NOMO-1 treated with dmso at 0.1 percent for 144 hours (cell line): ENCODE data around the gene ZFP92.

Experiments
- DNase-seq: peaks from one replicate; lab custom pipeline; 2025; ENCODE audit not compliant: unreplicated experiment; lab: John Stamatoyannopoulos, UW

Gene ZFP92, protein sequence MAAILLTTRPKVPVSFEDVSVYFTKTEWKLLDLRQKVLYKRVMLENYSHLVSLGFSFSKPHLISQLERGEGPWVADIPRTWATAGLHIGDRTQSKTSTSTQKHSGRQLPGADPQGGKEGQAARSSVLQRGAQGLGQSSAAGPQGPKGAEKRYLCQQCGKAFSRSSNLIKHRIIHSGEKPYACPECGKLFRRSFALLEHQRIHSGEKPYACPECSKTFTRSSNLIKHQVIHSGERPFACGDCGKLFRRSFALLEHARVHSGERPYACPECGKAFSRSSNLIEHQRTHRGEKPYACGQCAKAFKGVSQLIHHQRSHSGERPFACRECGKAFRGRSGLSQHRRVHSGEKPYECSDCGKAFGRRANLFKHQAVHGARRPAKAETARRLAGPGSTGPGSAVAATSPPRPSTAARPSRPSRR

GRCh38 chrX:153411255-153411987, at the start of gene ZFP92:
ZFP92 (plus strand) TSS chrX:153411472; CDS start chrX:153418323, 6,851 bp downstream.
- DNase-seq: peak; percentile 10

GRCh38 chrX:153361781-153362397, 49.4 kb upstream of the ZFP92 start:
- no peak for DNase-seq

DNA sequence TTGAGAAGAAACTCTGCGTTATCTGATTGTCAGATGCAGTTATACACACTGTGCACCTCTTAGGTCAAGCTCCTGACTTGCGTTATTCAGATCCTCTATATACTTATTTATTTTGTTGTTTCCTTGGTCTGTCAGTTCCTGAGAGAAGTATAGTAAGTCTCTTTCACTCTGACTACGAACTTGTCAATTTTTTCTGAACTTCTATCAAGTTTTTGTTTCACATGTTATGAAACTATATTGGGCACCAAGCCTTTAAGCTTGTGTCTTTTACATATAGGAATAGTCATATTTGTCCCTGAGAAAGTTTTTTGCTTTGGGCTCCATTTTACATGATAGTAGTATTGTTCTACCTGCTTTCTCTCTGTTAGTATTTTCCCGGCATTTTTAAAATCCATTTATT, 45.6 kb upstream of the ZFP92 start:
- no peak for DNase-seq

DNA sequence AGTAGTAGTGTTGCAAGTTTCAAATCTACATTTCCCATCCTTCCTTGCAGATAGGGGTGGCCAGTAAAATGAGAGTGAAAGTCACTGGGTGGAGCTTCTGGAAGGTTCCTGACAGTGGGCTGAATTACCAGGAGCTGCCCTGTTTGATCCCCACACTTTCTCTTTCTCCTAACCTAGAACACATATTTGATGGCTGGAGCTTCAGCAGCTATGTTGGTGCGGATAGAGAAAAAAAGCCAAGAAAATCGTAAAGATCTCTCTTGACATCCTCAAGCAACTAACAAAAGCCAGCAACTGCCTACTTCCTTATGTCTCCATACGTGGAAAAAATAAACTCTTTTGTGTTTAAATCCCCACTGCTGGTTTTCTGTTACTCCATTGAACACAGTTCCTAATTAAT, 45.2 kb upstream of the ZFP92 start:
- DNase-seq: no peak

DNA sequence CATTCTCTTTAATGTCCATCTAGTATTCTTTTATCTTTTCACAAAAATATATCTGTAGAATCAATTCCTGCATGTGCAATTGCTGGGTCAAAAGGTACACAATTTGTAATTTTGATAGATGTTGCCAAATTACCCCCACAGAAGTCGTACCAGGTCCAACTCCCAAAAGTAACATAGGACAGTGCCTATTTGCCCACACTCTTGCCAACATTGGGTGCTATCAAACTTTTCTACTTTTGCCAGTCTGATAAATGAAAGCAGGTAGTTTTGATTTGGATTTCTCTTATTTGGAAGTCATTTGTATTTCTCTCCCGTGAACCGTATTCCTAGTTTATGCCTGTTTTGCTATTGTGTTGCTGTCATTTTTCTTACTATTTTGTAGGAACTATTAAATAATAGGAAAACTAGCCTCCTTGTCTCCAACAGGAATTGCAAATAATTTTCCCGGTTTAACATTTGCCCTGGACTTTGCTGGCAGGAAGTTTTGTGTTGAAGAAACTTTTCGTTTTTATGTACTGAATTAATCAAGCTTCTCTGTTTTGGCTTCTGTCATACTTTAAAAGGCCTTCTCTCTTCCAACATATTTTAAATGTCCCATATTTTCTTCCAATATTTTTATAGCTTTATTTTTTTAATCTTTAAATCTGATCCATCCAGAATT, 44.3 kb upstream of the ZFP92 start:
- DNase-seq: no peak

DNA sequence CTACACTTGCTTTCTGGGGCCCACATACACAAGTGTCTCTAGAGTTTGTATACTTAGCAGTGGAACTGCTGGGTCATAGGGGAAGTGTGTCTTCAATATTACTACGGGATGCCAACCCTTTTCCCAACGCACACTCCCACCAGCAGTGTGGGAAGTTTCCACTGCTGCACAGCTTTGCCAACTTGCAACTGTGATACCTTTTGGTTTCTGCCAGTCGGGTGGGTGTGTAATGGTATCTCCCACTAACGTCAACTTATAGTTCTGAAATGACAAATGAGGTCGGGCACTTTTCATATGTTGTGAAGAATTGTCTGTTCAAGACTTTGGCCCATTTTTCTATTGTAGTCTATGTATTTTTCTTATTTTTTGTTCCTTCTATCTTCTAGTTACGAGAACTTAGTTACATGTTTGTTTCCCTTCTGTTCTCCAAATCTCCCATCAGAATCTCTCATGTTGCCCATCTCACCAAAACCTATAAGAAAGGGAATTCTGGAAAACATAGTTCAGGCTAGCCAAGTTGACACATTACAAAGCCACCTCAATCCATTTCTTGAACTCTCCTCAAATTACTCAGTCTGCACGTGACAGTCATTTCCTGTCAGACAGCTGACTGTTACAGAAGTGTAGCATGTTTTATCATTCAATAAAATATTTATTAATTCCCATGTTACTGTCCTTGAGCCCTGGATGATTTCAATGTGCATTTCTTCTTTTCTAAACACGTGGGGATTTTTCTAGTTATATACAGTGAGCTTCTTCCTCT, 40.8 kb upstream of the ZFP92 start:
- DNase-seq: no peak

- DNase-seq: no peak
Observed at GRCh38 chrX:153371256-153371655, 40.0 kb upstream of the ZFP92 start.

GRCh38 chrX:153372949-153373348, 38.3 kb upstream of the ZFP92 start:
- no peak for DNase-seq

DNA sequence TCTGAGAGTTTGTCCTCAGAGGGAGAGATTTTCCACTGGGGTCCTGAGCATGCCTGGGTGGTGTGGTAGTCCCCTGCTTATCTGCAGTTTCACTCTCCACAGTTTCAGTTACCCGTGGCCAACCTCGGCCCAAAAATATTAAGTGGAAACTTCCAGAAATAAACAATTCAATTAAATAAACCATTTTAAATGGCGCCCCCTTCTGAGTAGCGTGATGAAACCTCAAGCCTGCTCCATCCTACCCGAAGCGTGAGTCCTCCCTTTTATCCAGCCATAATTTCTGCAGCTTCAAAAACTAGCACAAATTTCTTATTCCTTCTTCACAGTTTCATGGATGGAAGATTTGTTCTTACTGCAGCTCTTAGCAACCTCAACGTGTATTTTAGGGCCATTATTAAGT, 36.8 kb upstream of the ZFP92 start:
- no peak for DNase-seq

DNA sequence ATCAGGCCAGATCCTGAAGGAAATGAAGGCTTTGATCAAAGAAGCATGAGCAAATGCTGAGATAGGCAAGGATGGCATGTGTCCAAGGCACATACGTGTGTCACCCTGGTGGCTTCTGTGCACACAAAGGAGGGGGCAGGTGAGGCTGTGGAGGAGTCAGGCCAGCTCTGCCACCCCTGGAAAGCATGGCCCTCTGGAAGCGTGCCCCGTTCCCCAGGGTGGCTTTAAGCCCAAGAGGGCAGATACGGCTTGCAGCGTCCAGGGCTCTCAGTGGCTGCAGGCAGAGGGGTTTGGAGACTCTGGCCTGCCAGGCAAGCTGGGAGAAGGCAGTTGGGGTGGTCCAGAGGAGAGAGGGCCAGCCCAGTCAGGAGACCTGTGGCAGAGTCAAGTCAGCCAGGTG, 35.7 kb upstream of the ZFP92 start:
- DNase-seq: no peak

DNA sequence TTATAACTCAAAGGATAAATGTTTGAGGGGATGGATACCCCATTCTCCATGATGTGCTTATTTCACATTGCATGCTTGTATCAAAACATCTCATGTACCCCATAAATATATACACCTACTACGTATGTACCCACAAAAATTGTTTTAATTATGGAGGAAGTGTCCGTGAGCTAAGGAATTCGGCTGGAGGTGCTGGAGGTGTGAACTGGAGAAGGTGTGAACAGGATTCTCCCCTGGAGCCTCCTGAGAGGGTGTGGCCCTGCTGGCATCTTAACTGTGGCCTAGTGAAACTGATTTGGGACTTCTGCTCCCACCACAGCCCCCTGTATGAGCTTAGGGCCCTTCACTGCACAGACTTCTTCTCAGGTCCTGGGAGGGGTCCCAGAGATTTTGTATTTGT, 33.5 kb upstream of the ZFP92 start:
- no peak for DNase-seq

- no peak for DNase-seq
Observed at GRCh38 chrX:153378607-153379006, 32.7 kb upstream of the ZFP92 start.

DNA sequence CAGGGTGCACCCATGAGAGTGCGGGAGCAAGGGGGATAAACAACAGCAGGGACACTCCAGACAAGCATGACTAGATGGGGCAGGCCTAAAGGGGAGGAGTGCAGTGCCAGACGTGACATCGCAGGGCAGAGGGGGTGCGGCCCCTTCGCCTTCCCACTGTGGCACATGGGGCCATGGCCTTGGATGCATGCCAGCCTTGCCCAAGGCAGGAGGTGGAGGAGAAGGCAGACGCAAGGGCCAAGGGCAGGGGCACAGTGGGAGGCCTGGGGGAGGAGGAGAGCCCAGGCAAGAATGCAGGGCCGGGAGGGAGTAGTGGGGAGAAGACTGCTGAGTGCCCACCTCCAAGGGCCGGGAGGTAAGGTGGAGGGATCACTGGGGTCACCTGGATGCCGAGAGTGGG, 31.8 kb upstream of the ZFP92 start:
- no peak for DNase-seq

GRCh38 chrX:153379971-153380581, 31.2 kb upstream of the ZFP92 start:
- DNase-seq: no peak

GRCh38 chrX:153380691-153381090, 30.6 kb upstream of the ZFP92 start:
- DNase-seq: no peak

DNA sequence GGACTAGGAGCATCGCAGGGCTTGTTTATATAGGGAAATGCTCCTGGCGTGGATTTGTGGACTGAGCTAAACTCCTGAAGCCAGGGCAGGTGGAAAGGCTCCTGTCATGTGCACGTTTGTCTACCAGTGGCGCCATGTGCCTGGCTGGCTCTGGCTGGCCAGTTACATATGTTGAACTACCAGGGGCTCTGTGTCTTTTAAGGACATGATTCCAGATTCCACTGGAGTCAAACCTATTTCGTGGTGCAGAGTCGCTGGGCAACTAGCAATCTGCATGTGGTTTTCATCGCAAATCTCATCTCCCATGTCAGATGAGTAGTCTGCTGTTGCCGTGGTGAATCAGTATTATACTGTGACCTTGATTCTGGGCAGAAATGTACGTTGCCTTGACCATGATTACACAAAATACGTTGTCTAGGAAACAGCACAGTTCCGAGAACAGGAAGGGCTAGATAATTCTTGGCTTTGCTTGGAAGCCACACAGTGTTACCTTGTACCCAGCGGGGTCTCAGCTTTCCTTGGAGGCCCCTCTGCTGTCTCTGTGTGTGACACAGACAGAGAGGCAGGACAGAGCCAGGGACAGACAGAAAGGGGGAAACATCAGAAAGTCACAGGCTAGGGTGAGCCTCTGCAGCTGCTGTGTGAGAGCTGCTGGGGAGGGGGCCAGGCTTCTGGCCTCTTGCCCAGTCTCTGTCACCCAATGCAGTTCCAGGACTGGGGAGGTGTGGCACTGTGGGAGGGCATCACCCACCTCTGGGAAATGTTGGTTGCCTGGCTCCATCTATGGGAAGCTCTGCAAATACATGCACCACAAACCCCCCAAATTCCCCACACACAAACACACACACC, 29.4 kb upstream of the ZFP92 start:
- no peak for DNase-seq

GRCh38 chrX:153382563-153383482, 28.4 kb upstream of the ZFP92 start:
- DNase-seq: no peak

DNA sequence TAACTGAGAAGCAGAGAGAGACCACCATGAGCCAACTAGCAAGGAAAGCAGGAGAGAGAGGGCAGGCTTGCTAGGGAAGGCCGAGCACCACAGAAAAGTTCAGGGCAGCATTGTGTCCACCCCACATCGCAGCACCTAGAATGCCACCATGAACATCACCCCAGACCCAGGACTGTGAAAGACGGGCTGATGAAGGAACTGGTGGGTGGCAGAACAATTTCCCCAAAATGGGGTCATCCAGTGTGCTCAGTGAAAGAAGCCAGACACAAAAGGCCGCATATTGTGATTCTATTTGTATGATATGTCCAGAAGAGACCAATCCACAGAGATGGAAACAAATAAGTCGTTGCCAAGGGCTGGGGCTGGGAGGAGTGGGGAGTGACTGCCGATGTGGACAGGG, 26.9 kb upstream of the ZFP92 start:
- no peak for DNase-seq
